NCI-H774 (cell line): Measurements from ENCODE around the gene SPDEF.

Experiments used
- DNase-seq: peaks from one replicate; lab custom pipeline; 2025; lab: John Stamatoyannopoulos, UW

Gene SPDEF

DNA sequence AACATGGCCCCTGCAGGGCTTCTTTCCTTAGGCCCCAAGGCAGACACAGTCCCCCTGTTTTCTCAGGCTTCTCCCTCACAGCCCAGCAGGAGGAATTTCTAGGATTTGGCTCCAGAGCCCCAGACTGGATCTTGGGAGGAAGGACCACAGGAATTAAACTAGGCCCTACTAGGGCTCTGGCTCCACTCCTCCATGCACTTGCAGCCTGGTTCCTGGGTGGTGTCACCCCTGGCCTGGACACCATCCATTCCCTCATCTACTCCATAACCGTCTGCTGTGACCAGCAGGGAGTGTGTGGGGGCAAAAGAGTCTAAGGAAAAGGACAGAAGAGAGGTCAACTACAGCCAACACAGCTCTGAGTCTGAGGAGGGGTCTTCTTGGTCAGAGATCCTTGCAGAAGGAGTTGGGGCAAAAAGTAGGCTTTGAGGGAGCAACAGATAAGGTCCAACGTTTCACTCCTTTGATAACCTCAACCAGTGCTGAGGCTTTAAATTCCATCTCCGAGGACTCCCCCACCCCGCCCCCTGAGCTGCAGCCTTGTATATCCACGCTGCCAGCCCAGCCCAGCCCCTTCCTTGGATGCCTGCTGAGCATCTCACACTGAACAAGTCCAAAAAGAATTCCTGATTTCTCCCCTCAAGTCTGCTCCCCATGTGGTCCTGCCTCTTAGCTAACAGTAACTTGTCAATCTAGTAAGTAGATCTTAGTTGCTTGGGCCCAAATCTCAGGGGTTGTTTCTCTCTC, 27.9 kb upstream of the SPDEF start:
- no peak for DNase-seq

DNA sequence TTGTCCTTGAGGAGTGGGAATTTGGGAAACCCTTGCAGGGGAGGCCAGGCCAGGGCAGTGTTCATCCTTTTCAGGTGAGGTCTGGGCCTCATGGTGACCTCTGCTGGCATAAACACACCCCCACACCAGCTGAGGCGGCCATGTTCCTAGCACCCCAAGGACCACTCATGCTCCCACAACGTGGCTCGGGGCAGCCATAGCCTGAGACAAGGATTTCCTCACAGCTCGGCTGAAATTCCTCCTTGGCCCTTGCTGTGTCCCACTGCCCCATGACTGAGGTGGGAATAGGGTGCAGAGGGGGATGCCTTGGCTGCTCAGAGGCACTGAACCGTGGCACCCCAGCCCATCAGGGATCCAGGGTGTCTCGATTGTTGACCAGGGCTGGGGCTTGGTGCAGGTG, 27.3 kb upstream of the SPDEF start:
- no peak for DNase-seq

DNA sequence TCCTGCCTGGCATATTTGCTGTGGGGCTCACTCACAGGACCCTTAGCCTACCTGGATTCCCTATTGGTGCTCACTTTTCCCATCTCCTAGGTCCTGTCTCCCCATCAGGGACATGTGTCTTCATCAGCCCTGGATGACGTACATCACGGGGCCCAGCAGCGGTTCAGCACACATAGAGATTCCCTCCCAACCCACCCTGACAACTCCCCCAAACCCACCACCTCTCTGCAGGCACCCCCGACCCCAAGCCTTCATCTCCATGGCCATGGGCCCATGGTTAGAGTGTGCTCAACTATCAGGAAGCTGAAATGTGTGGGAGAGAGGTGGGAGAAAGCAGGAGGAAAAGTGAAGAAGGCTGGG, 25.4 kb upstream of the SPDEF start:
- DNase-seq: no peak

DNA sequence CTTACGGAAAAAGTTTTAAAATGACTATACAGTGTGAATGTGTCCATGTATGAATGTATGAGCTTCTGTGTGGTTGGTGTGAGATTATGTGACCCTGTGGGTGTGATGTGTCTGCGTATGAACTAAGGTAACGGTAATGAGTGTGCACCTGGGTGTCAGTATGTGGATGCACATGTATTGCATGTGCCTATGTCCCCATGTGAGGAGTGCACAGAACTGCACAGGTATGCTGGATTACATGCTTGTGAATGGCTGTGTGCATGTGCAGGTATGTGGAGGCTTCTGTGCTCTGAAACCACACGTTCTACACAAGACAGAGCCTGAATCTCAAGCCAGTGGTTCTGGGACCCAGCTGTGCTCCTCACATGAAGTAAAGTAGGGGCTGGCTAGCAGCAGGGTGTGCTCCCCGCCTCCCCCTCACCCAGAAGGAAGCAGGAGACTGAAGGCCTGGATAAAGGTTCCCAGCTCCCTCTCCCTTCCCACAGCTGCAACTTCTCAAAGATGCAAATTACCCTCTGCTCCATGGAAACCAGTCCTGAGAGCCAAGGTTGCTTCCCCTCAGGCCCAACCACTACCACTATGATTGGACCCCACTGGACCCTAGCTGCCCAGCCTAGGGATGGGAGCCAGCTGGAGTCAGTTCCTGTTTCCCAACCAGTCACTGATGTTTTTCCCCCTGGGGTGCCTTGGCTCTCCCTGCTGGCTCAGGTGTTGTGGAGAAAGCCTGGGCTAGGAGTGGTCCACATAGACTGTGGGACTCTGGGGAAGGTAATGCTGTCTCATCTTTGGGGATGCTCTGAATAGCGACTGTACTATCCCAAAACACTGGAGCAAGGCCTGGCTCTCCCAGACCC, 24.8 kb upstream of the SPDEF start:
- no peak for DNase-seq

DNA sequence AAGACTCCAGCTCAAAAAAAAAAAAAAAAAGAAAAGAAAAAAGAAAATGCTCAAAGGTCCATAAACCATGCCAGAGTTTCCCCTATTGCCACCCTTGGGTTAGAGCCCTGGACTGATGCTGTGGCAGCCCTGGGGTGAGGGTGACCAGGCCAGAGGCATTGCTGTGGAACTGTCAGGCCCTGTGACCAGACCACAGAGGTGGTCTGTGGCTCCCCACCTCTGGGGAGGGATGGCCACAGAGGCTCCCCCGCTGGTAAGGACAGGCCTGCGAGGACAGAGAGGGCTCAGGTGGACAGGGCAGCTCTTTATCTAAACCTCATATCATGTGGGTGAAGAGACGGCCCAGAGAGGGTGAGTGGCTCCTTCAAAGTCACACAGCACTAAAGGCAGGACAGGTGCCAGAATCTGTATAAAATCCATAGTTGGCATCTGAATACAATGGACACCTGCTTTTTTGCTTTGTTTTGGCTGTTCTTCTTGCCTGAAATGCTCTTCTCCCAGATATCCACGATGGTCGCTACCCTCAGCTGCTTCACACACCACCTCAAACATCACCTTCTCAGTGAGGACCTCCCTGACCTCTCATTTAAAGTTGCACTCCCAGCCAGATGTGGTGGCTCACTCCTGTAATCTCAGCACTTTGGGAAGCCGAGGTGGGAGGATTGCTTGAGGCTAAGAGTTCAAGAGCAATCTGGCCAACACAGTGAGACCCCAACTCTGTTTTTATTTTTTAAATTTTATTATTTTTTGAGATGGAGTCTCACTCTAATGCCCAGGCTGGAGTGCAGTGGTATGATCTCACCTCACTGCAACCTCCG, 22.5 kb upstream of the SPDEF start:
- DNase-seq: no peak

DNA sequence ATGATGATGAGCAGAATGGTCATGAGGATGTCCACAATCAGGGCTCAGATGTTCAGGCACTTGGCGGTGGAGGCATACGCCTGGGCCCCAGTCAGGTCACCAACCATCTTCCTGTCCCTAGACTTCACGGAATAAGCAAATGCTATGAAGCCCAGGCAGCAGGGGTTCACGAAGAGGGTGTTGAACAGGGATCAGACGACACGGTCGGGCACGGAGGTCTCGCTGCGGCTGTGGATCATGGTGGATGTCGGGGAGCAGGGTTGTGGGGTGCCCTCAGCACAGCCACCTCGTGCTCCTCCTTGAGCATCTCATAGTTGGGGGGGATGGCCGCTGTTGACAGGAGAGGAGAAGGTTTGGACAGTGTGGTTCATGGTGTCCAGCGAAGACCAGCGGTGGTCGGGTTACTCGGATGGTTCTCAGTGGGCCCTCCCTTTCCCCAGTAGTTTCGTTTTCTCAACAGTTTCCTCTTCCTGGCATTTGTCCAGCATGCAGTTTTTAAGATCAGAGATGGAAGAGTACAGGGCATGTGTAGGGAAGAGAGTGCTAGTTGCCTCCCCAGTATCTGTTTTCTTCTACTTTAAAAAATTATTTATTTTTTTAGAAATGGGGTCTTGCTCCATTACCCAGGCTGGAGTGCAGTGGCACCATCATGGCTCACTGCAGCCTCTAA, 20.3 kb upstream of the SPDEF start:
- no peak for DNase-seq

DNA sequence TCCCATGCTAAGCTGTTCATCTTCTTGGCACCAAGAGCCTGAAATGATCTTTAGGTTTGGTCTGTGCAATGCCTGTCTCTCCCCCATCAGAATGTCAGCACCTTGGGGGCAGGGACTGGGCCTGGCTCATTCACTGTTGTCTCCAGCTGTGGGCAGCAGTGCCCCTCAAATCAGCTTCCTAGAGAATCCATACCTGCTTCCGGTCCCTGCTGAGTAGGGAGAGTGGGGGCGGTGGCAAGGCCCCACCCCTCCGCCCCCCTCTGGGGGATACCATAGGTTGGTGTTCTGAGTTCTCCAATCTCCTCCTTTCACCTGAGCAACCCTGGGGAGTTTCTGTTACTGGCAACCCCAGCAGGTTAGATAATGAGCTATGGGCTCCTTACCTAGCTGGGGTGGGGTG, 19.2 kb upstream of the SPDEF start:
- no peak for DNase-seq

DNA sequence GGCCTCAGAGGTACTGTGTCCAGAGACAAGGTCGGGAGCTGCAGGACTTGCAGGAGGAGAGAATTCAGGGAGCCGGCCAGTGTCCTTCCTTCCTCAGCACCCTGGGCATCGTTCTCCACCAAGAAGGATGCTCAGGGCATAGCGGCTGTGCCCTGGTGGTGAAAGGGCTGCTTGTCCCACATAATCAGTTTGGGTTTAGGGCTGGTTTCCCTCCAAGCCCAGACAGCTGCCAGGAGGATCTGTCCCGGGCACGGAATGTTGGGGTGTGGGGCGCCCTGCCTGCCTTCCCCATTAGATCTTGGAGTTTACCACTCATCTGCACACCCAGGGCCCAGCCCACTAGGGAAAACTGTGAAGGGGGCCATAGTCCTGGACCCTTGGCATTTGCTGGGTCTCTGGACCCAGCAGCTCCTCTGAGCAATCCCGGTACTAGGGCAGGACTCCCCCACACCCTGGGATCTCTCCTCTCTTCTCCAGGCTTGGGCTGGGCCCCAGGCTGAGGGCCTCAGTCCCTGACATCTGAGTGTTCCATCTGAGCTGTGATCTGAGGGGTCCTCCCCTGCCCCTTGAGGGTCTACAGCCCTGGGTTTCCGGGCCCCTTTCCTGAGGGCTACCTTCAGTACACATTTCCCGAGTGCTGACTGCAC, 18.6 kb upstream of the SPDEF start:
- DNase-seq: no peak

DNA sequence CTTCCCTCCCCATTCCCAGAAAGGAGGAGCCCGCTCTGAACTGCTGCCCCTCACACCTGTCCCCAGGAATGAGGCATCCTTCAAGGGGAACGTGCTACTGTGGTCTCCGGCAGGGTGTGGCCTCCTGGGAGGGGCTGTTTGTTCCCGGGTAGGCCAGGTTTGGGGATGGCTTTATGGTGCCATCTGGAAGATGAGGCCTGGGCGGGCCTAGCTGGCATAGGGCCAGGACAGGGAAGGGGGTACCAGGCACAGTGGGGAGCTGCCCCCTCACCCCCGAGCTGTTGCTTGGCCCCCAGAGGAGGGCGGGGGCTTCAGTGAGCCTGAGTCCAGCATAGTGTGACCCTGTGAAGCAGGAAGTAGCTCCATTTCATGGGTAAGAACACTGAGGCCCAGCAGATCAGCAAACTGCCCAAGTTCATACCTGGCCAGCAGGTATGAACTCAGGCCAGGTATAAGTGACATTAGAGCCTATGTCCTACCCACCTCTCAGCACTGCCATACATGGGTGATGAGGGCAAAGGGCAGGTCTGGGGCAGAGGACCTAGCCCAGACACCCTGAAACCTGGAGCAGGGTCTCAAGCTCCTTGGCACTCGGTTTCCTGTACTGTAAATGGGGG, 17.5 kb upstream of the SPDEF start:
- no peak for DNase-seq

DNA sequence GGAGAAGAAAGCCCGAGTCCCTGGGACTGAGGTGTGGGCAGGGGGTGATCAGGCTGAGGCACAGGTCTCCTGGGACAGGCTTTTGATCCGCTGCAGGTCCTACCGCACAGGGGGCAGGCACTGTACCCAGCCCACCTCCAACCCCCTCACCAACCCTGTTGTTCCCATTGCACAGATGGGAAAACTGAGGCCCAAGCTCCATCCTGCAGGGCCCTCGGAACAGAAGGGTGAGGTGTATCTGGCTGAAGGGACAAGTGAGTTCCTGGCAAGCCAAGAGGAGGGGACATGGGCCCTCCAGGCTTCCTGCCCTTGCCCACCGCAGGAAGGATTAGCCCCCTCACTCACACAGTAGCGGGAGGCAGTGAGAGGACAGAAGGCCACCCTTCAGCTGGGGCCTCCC, 16.5 kb upstream of the SPDEF start:
- DNase-seq: no peak

DNA sequence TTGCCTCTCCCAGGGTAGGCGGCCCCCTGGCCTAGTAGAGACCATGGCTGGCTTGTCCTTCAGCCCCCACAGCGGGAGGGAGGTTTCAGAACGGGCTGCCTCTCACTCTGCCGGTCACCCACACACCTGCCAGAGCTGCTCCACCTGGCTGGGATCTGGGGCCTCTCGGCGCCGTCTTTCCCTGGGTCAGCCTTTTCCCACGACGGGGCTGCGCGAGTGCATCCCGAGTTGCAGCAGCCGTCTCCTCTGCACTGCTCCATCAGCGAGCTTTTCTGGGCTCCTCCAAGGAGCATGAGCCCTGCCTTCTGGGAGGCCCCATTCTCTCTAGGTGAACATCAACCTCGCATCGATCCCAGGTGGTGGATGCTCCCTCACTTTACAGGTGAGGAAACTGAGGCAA, 15.9 kb upstream of the SPDEF start:
- DNase-seq: no peak

DNA sequence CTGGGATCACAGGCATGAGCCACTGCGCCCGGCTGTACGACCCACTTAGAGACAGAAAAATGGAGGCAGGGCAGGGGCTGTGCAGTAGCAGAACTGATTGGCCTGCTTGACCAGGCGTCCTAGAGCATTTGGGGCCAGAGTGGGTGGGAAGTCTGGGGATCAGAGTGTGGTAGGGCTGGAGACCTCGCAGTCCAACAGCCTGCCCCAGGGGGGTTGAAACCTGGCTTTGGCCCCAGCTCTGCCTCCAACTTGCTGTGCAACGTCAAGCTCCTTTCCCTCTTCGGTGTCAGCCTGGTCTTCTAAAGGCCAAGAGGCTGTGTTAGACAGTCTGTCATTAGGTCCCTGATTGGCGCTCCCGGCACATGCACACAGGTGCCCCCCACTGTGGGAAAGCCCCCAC, 15.3 kb upstream of the SPDEF start:
- DNase-seq: no peak

DNA sequence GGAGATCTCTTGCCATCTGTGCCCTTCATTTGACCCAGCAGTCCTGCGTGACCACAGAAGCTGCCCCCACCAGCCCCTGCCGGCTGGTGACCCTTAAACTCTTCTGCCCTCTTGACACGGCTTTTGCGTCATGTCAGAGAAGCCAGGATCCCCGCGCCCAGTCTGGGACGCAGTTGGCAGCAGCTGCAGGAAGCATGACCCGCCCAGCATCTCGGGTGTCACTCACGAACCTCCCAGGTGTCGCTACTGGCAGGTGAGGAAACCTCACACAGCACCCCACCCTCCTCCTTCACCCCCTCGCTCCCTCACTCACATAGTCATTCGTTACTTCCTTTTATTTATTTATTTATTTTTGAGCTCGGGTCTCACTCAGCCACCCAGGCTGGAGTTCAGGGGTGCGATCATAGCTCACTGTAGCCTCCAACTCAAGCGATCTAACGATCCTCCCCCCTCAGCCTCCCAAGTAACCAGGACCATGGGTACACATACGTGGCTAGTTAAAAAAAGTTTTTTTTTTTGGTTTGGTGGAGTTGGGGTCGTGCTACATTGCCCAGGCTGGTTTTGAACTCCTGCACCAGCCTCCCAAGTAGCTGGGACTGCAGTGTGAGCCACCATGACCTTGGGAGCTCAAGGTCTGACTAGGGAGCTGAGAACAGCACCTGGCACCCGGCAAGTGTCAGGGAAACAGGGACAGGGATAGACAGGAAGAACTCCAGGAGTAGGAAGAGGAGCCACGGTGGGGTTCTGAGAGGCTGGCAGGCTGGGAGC, 14.1 kb upstream of the SPDEF start:
- no peak for DNase-seq

DNA sequence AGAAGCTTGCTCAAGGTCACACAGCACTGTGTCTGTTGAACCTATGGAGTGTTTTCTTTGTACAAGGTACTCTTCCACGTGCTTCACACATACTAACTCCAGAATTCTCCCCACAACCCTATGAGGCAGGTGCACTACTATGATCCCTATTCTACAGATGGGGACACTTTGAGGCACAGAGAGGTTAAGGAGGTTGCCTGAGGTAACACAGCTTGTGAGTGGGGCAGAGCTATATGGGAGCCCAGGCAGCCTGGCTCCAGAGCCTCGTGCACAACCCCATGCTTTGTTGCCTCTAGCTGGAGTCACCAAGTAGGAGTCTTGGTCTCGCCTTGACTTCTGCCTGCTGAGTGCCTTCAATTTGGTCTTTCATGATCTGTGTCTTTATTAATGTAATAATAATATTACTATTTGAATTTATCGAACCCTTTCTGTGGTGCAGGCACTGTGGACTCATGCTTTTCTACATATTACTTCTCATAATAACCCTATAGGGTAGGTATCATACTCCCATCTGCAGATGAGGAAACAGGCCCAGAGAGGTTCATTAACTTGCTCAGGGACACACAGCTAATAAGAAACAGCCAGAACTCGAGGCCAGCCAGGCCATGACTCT, 13.3 kb upstream of the SPDEF start:
- DNase-seq: no peak

DNA sequence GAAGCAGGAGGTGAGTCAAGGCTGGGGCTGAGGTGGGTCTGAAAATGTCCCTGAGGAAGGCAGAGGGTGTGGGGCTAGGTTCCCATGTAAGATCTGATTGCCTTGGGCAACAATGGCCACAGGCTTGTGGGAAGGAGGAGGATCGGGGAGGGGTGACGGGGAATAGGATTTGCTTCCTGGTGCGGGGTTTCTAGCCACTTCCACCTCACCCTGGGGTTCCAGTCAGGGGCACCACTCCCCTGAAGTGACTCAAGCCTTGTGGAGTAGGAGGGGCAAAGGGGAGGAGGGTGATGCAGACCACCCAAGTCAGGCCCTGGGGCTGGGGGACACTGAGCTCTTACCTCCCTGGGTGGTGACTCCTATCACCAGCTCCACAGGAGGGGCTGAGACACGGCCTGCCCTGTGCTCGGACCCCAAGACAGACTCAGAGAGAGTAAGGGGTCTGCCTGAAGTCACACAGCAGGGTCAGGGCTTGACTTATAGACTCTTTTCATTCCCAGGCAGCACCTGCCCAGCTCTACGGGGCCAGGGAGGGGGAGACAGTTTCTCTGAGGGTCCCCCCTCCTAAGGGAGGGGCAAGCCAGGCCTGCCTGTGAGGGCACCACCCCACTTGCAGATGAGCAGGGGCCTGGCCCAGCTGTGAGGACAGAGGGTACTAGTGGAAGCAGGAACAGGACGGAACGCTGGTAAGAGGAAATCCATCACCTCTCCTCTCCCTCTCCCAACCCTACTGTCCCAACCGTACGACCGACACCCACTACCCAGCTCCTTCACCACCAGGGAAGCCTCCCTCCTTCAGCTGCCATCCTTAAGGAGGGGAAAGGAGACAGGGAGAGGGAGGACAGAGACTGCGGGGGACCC, 12.4 kb upstream of the SPDEF start:
- no peak for DNase-seq

DNA sequence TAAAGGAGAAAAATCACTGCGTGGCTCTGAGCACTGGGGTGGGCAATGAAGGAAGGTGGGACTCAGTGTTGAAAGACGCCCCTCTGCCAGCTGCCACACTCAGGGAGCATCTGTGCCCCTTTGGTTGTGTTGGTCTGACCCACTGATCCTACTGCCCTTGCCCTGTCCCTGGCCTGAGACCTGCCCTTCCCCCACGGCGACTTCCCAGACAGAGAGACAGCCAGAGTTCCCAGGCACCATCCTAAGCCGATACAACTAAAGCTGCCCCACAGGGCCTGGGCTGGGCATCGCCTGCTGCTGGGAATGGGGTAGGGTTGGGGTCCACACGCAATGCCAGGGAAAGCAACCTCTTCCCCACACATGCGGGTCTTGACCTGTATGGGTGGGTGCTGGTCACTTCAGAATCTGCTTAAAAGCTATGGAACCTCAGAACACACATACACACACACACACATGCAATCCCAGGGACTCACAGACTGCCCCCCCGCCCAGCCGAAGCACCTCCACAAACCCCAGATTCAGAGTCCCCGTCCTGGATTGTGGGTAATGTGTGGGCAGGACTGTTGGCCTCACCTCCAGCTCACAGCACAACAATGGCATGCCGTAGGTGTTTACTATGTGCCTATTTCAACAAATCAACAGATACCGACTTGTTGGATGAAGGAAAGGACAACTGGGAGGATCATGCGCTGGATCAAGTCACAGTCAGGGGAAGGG, 10.9 kb upstream of the SPDEF start:
- DNase-seq: no peak

DNA sequence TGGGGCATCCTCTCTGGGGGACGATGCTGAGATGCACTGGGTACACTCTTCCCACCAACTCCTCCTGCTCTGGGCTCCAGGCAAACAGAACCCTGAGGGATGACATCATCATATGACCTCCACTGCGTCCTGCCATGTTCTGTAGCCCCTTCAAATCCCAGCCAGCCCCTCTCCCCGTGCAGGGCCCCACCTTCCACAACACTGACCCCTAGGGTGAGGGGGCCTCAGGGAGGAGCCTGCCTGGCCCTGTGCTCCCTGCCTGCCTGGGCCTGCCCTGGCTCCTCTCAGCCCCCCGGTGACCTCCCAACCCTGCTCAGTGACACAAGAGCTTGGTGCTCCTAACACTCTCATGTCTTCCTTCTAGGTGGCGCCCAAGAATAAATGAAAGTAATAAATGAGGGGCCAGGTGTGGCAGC, 9.6 kb upstream of the SPDEF start:
- DNase-seq: no peak

DNA sequence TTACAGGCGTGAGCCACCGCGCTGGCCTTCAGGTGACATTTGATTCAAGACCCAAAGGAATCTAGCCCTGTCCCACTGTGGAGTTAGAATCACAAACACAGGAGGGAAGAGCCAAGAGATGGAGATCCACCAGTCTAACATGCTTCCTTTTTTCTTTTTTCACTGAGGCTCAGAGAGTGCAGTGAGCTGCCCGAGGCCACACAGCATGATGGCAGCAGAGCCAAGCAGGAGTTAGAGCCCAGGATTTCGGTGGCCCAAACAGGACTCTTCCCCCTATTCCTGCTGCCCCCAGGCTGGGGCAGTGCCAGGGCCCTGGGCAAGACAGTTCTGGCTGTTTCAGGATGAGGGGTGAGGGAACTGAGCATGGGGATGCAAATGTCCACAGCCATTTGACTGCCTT, 8.1 kb upstream of the SPDEF start:
- DNase-seq: no peak

DNA sequence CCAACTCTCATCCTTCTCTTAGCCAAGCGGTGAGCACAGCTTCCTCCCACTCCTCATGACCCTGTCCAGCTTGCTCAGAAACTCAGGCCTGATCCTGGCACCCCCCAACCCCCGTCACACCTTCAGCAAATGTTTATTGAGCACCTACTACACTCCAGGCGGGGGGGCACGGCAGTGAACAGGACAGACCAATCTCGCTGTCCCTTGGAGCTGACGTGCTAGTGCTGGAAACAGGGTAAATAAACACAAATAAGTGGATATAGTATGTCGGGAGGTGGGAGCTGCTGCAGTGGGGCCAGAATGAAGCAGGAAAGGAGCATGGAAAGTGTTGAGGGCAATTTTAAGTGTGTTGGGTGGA, 7.4 kb upstream of the SPDEF start:
- DNase-seq: no peak
